Endometrial microvascular endothelial cells (primary cell): ENCODE results near the gene GPSM3. TPM values are rescaled to one million over a fixed set of nuclear protein-coding genes. Genes with fewer than 3 reads are reported as not detected.

Experiments used
- total RNA-seq: library from RNA; depleted of rRNA; stranded (reverse); fragments of >200 nt; gene quantifications from one replicate; pipeline ENCODE4 v1.2.3, GENCODE V29; 2015; ENCODE audit errors: inconsistent ontology term

Gene GPSM3
- total RNA-seq, 1 donor from 2014 or later: 31.0 TPM

Other genes with a start within 250 kb of the GPSM3 start
- 1.6 TPM for gene CFB, start 246.5 kb downstream of the GPSM3 start, total RNA-seq
- gene NELFE, start 233.7 kb downstream of the GPSM3 start, total RNA-seq: 141 TPM
- 78.6 TPM for gene SKIC2, start 233.5 kb downstream of the GPSM3 start, total RNA-seq
- 13.8 TPM for gene DXO, start 220.5 kb downstream of the GPSM3 start, total RNA-seq
- 1.0 TPM for gene C4A, start 210.6 kb downstream of the GPSM3 start, total RNA-seq
- 1.1 TPM for gene C4B, start 177.8 kb downstream of the GPSM3 start, total RNA-seq
- not detected for gene CYP21A2, start 154.2 kb downstream of the GPSM3 start, total RNA-seq
- not detected for gene TNXB, start 83.3 kb downstream of the GPSM3 start, total RNA-seq
- 23.0 TPM for gene ATF6B, start 64.4 kb downstream of the GPSM3 start, total RNA-seq
- gene FKBPL, start 62.4 kb downstream of the GPSM3 start, total RNA-seq: 7.9 TPM
- not detected for gene PRRT1, start 40.7 kb downstream of the GPSM3 start, total RNA-seq
- 49.3 TPM for gene PPT2, start 38.5 kb downstream of the GPSM3 start, total RNA-seq
- 6.6 TPM for gene EGFL8, start 28.0 kb downstream of the GPSM3 start, total RNA-seq
- gene AGPAT1, start 16.6 kb downstream of the GPSM3 start, total RNA-seq: 37.0 TPM
- 57.0 TPM for gene RNF5, start 14.2 kb downstream of the GPSM3 start, total RNA-seq
- gene AGER, start 8.4 kb downstream of the GPSM3 start, total RNA-seq: 0.65 TPM
- gene PBX2, start 2.4 kb downstream of the GPSM3 start, total RNA-seq: 32.9 TPM
- 101 TPM for gene NOTCH4, start 31.4 kb upstream of the GPSM3 start, total RNA-seq
- gene TSBP1, start 179.3 kb upstream of the GPSM3 start, total RNA-seq: not detected
- gene BTNL2, start 214.5 kb upstream of the GPSM3 start, total RNA-seq: not detected
- gene HLA-DRA, start 247.2 kb upstream of the GPSM3 start, total RNA-seq: not detected